Islet precursor cell (in vitro differentiated cells): ENCODE data around the gene RNF38.

ENCODE experiments used
- DNase-seq: peaks from one replicate; pipeline ENCODE4 v3.0.0-alpha.2; 2018

Gene RNF38

GRCh38 chr9:36402536-36402935, 2.5 kb upstream of the RNF38 start:
- no peak for DNase-seq

GRCh38 chr9:36401897-36402480, 1.9 kb upstream of the RNF38 start:
- DNase-seq: no peak

- peak; percentile 91 for DNase-seq
Observed at GRCh38 chr9:36401164-36401740, 1.2 kb upstream of the RNF38 start.

- peak; percentile 93 for DNase-seq
Observed at GRCh38 chr9:36400332-36401163, 479 bp upstream of the RNF38 start.

GRCh38 chr9:36398745-36399144, 1.3 kb downstream of the RNF38 start:
- DNase-seq: no peak

- DNase-seq: no peak
Observed at GRCh38 chr9:36396985-36397384, 3.1 kb downstream of the RNF38 start.

GRCh38 chr9:36392489-36392888, 7.6 kb downstream of the RNF38 start:
- DNase-seq: no peak

GRCh38 chr9:36389590-36389989, 10.5 kb downstream of the RNF38 start:
- no peak for DNase-seq

GRCh38 chr9:36386396-36386965, 13.6 kb downstream of the RNF38 start:
- peak; percentile 71 for DNase-seq

- no peak for DNase-seq
Observed at GRCh38 chr9:36382484-36382883, 17.6 kb downstream of the RNF38 start.

- no peak for DNase-seq
Observed at GRCh38 chr9:36364577-36364976, 35.5 kb downstream of the RNF38 start.

- no peak for DNase-seq
Observed at GRCh38 chr9:36363448-36363847, 36.6 kb downstream of the RNF38 start.

GRCh38 chr9:36358486-36358885, 41.6 kb downstream of the RNF38 start:
- no peak for DNase-seq

GRCh38 chr9:36357639-36358038, 42.4 kb downstream of the RNF38 start:
- DNase-seq: no peak

- no peak for DNase-seq
Observed at GRCh38 chr9:36346569-36346968, 53.5 kb downstream of the RNF38 start.

- no peak for DNase-seq
Observed at GRCh38 chr9:36345103-36345846, 54.8 kb downstream of the RNF38 start.

- DNase-seq: no peak
Observed at GRCh38 chr9:36341936-36342577, 58.0 kb downstream of the RNF38 start.

GRCh38 chr9:36337865-36338264, 62.2 kb downstream of the RNF38 start:
- DNase-seq: no peak

GRCh38 chr9:36337002-36337401, 63.1 kb downstream of the RNF38 start:
- no peak for DNase-seq

GRCh38 chr9:36336131-36336907, 63.8 kb downstream of the RNF38 start:
- DNase-seq: no peak

- DNase-seq: no peak
Observed at GRCh38 chr9:36332006-36332405, 68.1 kb downstream of the RNF38 start.
